NCI-H1436 treated with DMSO at 0.1 percent for 48 hours (cell line): ENCODE measurements around the gene ADRB2.
A peak's percentile ranks its signal among the peaks of the same experiment; 100 is the strongest.

Experiments used
- DNase-seq: peaks from one replicate; lab custom pipeline; 2025; lab: John Stamatoyannopoulos, UW

The ADRB2 gene

GRCh38 chr5:148805326-148806290, 20.8 kb upstream of the ADRB2 start:
- no peak for DNase-seq

- DNase-seq, result no peak
These were observed 19.9 kb upstream of the ADRB2 start for GRCh38 chr5:148806520-148806931.

GRCh38 chr5:148807851-148808250, 18.6 kb upstream of the ADRB2 start:
- peak; percentile 52 for DNase-seq

- peak; percentile 73 for DNase-seq
These were observed 17.4 kb upstream of the ADRB2 start for GRCh38 chr5:148808864-148809642.

GRCh38 chr5:148809781-148810524, 16.5 kb upstream of the ADRB2 start:
- DNase-seq, result no peak

GRCh38 chr5:148810823-148811222, 15.6 kb upstream of the ADRB2 start:
- DNase-seq, result no peak

GRCh38 chr5:148811756-148812155, 14.7 kb upstream of the ADRB2 start:
- no peak for DNase-seq

- no peak for DNase-seq
These were observed 11.3 kb upstream of the ADRB2 start for GRCh38 chr5:148815086-148815485.

- no peak for DNase-seq
These were observed 10.8 kb upstream of the ADRB2 start for GRCh38 chr5:148815578-148815977.

- no peak for DNase-seq
These were observed 10.1 kb upstream of the ADRB2 start for GRCh38 chr5:148816357-148816756.

GRCh38 chr5:148816782-148817181, 9.6 kb upstream of the ADRB2 start:
- no peak for DNase-seq

- no peak for DNase-seq
These were observed 8.8 kb upstream of the ADRB2 start for GRCh38 chr5:148817606-148818005.

GRCh38 chr5:148820461-148821395, 5.7 kb upstream of the ADRB2 start:
- DNase-seq, result no peak

- no peak for DNase-seq
These were observed 2.5 kb upstream of the ADRB2 start for GRCh38 chr5:148823871-148824270.

GRCh38 chr5:148825716-148826052, 727 bp upstream of the ADRB2 start:
- no peak for DNase-seq

- DNase-seq, result no peak
These were observed 294 bp downstream of the ADRB2 start for GRCh38 chr5:148826739-148827070.

GRCh38 chr5:148827723-148828122, 1.3 kb downstream of the ADRB2 start:
- no peak for DNase-seq

- DNase-seq, result no peak
These were observed 2.3 kb downstream of the ADRB2 start for GRCh38 chr5:148828511-148829247.

GRCh38 chr5:148829248-148829594, 2.8 kb downstream of the ADRB2 start:
- no peak for DNase-seq

- no peak for DNase-seq
These were observed 3.3 kb downstream of the ADRB2 start for GRCh38 chr5:148829734-148830133.

GRCh38 chr5:148830211-148830610, 3.8 kb downstream of the ADRB2 start:
- DNase-seq, result no peak
